IMR-90 (cell line): Measurements from ENCODE around the gene SPATC1L. TPM values are rescaled to one million over a fixed set of nuclear protein-coding genes. Genes with fewer than 3 reads are reported as not detected.

ENCODE experiments used
- ATAC-seq: fragments of 200-7000 bp; cut with Tn5 transposase; 2 replicates; pipeline ENCODE4 v1.9.1; 2020; ENCODE audit warnings: low read depth, mild to moderate bottlenecking, moderate library complexity
- BruUV-seq: library from RNA; stranded (reverse); fragments of 400-500 nt; replicated peaks from 2 replicates; lab custom pipeline; 2021; lab: Mats Ljungman, UMichigan
- CTCF ChIA-PET: fragments of 300-600 bp; formaldehyde crosslinking; extraction: SDS; loops from one replicate; lab custom pipeline; 2021; ENCODE audit warnings: antibody characterized with exemption; lab: Yijun Ruan, JAX
- POLR2A ChIA-PET: fragments of 300-600 bp; sonication (Branson Sonifier 250); formaldehyde crosslinking; loops from one replicate; lab custom pipeline; 2022; ENCODE audit warnings: antibody characterized with exemption; ENCODE audit not compliant: unreplicated experiment; lab: Charles Lee
- DNase-seq: peaks from one replicate; pipeline ENCODE4 v3.0.0; 2013
- H2AFZ ChIP-seq: replicated peaks from 2 replicates; pipeline ENCODE3; 2013; ENCODE audit warnings: low read length, mild to moderate bottlenecking; ENCODE audit not compliant: poor library complexity
- H2AK5ac ChIP-seq: 2 replicates; pipeline ENCODE4 v1.6.1; 2013; ENCODE audit warnings: low read depth, low read length, inconsistent platforms
- H2AK9ac ChIP-seq: replicated peaks from 2 replicates; pipeline ENCODE3; 2013; ENCODE audit warnings: mild to moderate bottlenecking, low read depth, low read length, moderate library complexity; ENCODE audit not compliant: poor library complexity
- H2BK120ac ChIP-seq: 2 replicates; pipeline ENCODE4 v1.6.1; 2013; ENCODE audit warnings: low read depth, low read length, inconsistent platforms
- H2BK15ac ChIP-seq: 3 replicates; pipeline ENCODE4 v1.6.1; 2013; ENCODE audit warnings: low read depth, low read length, inconsistent platforms
- H2BK20ac ChIP-seq: 2 replicates; pipeline ENCODE4 v1.6.1; 2013; ENCODE audit warnings: low read depth, mild to moderate bottlenecking, inconsistent platforms, low read length, moderate library complexity
- H2BK5ac ChIP-seq: 2 replicates; pipeline ENCODE4 v1.6.1; 2013; ENCODE audit warnings: mild to moderate bottlenecking, low read depth, low read length, inconsistent platforms; ENCODE audit not compliant: poor library complexity, severe bottlenecking
- H3K14ac ChIP-seq: replicated peaks from 2 replicates; pipeline ENCODE4 v1.6.1; 2013; ENCODE audit warnings: low read depth, low read length, inconsistent platforms
- H3K18ac ChIP-seq: 2 replicates; pipeline ENCODE4 v1.6.1; 2013; ENCODE audit warnings: low read depth, low read length, control low read depth
- H3K23ac ChIP-seq: 2 replicates; pipeline ENCODE4 v1.6.1; 2013; ENCODE audit warnings: low read depth, low read length, inconsistent platforms
- H3K27ac ChIP-seq: 2 replicates; pipeline ENCODE4 v1.5.1; 2013; ENCODE audit warnings: mild to moderate bottlenecking, control low read depth, low read length; ENCODE audit not compliant: insufficient read depth
- H3K27me3 ChIP-seq: 2 replicates; pipeline ENCODE4 v1.6.1; 2013; ENCODE audit warnings: low read length; ENCODE audit not compliant: control insufficient read depth, insufficient read depth
- H3K36me3 ChIP-seq: 2 replicates; pipeline ENCODE4 v1.6.1; 2013; ENCODE audit warnings: low read length, mixed read lengths; ENCODE audit not compliant: control insufficient read depth, insufficient read depth
- H3K4ac ChIP-seq: 2 replicates; pipeline ENCODE4 v1.6.1; 2013; ENCODE audit warnings: low read depth, low read length, inconsistent platforms
- H3K4me1 ChIP-seq: 2 replicates; pipeline ENCODE4 v1.6.1; 2013; ENCODE audit warnings: low read length, mixed read lengths; ENCODE audit not compliant: control insufficient read depth, insufficient read depth
- H3K4me2 ChIP-seq: 2 replicates; pipeline ENCODE4 v1.6.1; 2013; ENCODE audit warnings: low read depth, mild to moderate bottlenecking, control low read depth, low read length, moderate library complexity
- H3K4me3 ChIP-seq: 2 replicates; pipeline ENCODE4 v1.5.1; 2013; ENCODE audit warnings: low read depth, mild to moderate bottlenecking, control low read depth, low read length, moderate library complexity; ENCODE audit not compliant: insufficient read depth
- H3K56ac ChIP-seq: 2 replicates; pipeline ENCODE4 v1.6.1; 2013; ENCODE audit warnings: low read length, inconsistent platforms; ENCODE audit not compliant: insufficient read depth; ENCODE audit errors: extremely low read depth
- H3K79me1 ChIP-seq, 2 experiments: 2 replicates each; pipeline ENCODE4 v1.6.1; 2013; ENCODE audit warnings: low read length in 2 of 2, inconsistent platforms in 1 of 2, low read depth in 1 of 2
- H3K9ac ChIP-seq: 2 replicates; pipeline ENCODE4 v1.6.1; 2013; ENCODE audit warnings: low read depth, low read length, control low read depth
- H3K9me1 ChIP-seq: 2 replicates; pipeline ENCODE4 v1.6.1; 2013; ENCODE audit warnings: low read length, inconsistent platforms; ENCODE audit not compliant: insufficient read depth
- H3K9me3 ChIP-seq: 2 replicates; pipeline ENCODE4 v1.6.1; 2013; ENCODE audit warnings: low read length; ENCODE audit not compliant: control insufficient read depth, insufficient read depth
- H4K20me1 ChIP-seq: 2 replicates; pipeline ENCODE4 v1.6.1; 2013; ENCODE audit warnings: low read length, inconsistent platforms; ENCODE audit not compliant: insufficient read depth
- H4K5ac ChIP-seq: 2 replicates; pipeline ENCODE4 v1.6.1; 2013; ENCODE audit warnings: mild to moderate bottlenecking, low read depth, low read length, control low read depth
- H4K8ac ChIP-seq, 2 experiments: 2 replicates each; pipeline ENCODE4 v1.6.1; 2013; ENCODE audit warnings: low read depth in 2 of 2, low read length in 2 of 2, control low read depth in 1 of 2, inconsistent platforms in 1 of 2
- H4K91ac ChIP-seq: 2 replicates; pipeline ENCODE4 v1.6.1; 2013; ENCODE audit warnings: low read depth, low read length, inconsistent platforms; ENCODE audit not compliant: insufficient read depth
- MAFK ChIP-seq: IDR thresholded peaks from 2 replicates; pipeline ENCODE4 v1.6.1; 2012; ENCODE audit warnings: low read depth, low read length, improper control_type of control experiment
- MXI1 ChIP-seq: IDR thresholded peaks from 2 replicates; pipeline ENCODE4 v1.6.1; 2012; ENCODE audit warnings: low read depth, mild to moderate bottlenecking, low read length, moderate library complexity, borderline replicate concordance
- POLR2A ChIP-seq: IDR thresholded peaks from 2 replicates; pipeline ENCODE4 v1.6.1; 2012; ENCODE audit warnings: mild to moderate bottlenecking, low read depth, low read length
- RAD21 ChIP-seq: IDR thresholded peaks from 2 replicates; pipeline ENCODE4 v1.6.1; 2012; ENCODE audit warnings: low read length, improper control_type of control experiment
- WGBS, 2 experiments: methylation state at CpG; one replicate each; pipeline versions ENCODE4 v1.1.5 to v1.1.7; 2013; ENCODE audit warnings: missing lambda C conversion rate in 2 of 2; ENCODE audit not compliant: insufficient read length in 1 of 2; ENCODE audit errors: extremely low coverage in 2 of 2; 5-methylcytosine and 5-hydroxymethylcytosine counted together
- dilution Hi-C: fragments of 300-500 bp; cut with HindIII; formaldehyde crosslinking; loops from one replicate; pipeline ENCODE4 v1.14.3; 2018; ENCODE audit warnings: low sequenced_read_pairs; ENCODE audit not compliant: unreplicated experiment
- in situ Hi-C: fragments of 300-500 bp; cut with MboI; formaldehyde crosslinking; loops from 3 replicates; pipeline ENCODE4 v1.14.3; 2019; ENCODE audit warnings: low sequenced_read_pairs, inconsistent platforms, mixed read lengths
- intact Hi-C: fragments of 100-400 bp; cut with micrococcal nuclease; formaldehyde crosslinking; loops from 2 replicates; pipeline ENCODE4 v1.10.0; 2022
- polyA plus RNA-seq, 3 experiments: library from polyadenylated mRNA; depleted of rRNA; stranded (reverse); fragments of >200 nt; gene quantifications; 2 replicates each; pipeline ENCODE4 v1.2.3, GENCODE V29; 2012; ENCODE audit warnings: low replicate concordance in 1 of 3
- total RNA-seq: library from RNA; depleted of rRNA; stranded (reverse); fragments of >200 nt; gene quantifications from 2 replicates; pipeline ENCODE4 v1.2.3, GENCODE V29; 2012

Gene SPATC1L
- total and polyA plus RNA-seq, 2 of the 4 experiments (the other 2 are of a cell fraction) = 3.8 to 17.2 TPM

DNA sequence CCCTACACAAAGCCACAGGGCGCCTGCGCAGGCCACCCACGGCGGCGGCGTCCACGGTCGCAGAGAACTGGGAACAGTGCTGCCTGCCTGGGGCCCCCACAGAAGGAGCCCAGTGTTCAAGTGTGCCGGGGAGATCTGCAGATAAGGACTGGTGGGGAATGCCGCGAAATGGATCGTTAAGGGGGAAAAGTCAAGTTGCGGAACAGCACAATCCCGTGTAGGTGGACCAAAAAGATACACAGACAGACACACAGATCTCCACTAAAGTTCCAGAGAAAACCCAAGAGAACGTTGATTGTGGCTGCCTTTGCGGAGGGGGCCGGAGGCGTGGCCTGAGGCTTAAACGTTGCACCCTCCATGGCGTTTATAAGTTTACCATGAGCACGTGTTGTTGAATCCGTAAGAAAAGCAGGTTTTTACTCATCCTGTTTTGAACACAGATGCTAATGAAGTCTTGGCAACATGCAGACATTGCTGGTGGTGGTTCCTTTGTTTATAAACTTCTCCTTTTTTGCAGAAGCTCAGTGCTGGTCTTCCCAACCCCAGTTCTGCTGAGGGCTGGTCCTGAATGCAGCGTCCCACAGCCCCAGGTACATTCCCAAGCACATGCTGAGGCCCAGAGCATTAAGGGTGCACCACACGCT lies 4.1 kb downstream of the SPATC1L start:
- H4K8ac ChIP-seq = no peak overlapping the region
- ChIA-PET POLR2A (no interaction called here), CTCF (no interaction called here)
- no peak overlapping the region for H3K4me3 ChIP-seq
- no TSS peak for BruUV-seq
- no peak overlapping the region for H3K9ac ChIP-seq
- no peak overlapping the region for H2BK120ac ChIP-seq
- H3K36me3 ChIP-seq = no peaks in the 10 kb centered on the region
- H3K79me1 ChIP-seq = peaks cover 4 to 8% of the 10 kb centered on the region in 2 experiments; a peak in 3 of 4 replicates
- H3K27ac ChIP-seq = no peak overlapping the region
- peaks cover 2% of the 10 kb centered on the region; the same call in 1 of the 2 replicates for H3K9me3 ChIP-seq
- H3K4ac ChIP-seq = no peak overlapping the region
- H4K20me1 ChIP-seq = no peaks in the 10 kb centered on the region
- intact Hi-C loops (no loop called here), dilution Hi-C loops (no loop called here), in situ Hi-C loops (no loop called here)
- H4K91ac ChIP-seq = no peak overlapping the region
- ATAC-seq (no peak), DNase-seq (no peak)
- H3K23ac ChIP-seq = no peak overlapping the region
- no peak overlapping the region for H2BK15ac ChIP-seq
- H2BK5ac ChIP-seq = no peak overlapping the region
- no peak overlapping the region for H2AFZ ChIP-seq
- H3K14ac ChIP-seq = no peak overlapping the region
- no peak overlapping the region for H2AK9ac ChIP-seq
- H3K18ac ChIP-seq = no peak overlapping the region
- TF ChIP-seq MAFK (no peak), MXI1 (no peak), RAD21 (no peak), POLR2A (no peak)
- H4K5ac ChIP-seq = no peak overlapping the region
- H2AK5ac ChIP-seq = no peak overlapping the region
- H3K4me2 ChIP-seq = no peak overlapping the region
- H3K9me1 ChIP-seq = peaks cover 4% of the 10 kb centered on the region
- 62% methylated on average over 7 of the region's 24 CpGs; no CpG with 5 or more reads in 1 of the 2 experiments for WGBS, 2 experiments
- peaks cover 7% of the 10 kb centered on the region; the same call in 1 of the 2 replicates for H3K4me1 ChIP-seq
- no peak overlapping the region for H2BK20ac ChIP-seq
- H3K56ac ChIP-seq = no peak overlapping the region
- H3K27me3 ChIP-seq = no peaks in the 10 kb centered on the region
